Mesodermal cell (in vitro differentiated cells): ENCODE results near the gene EHBP1.

ENCODE experiments used
- H3K27ac ChIP-seq: 2 replicates; pipeline ENCODE4 v1.7.0; 2013; ENCODE audit warnings: mild to moderate bottlenecking, low read depth, low read length, moderate library complexity; ENCODE audit not compliant: severe bottlenecking
- H3K36me3 ChIP-seq: 2 replicates; pipeline ENCODE4 v1.7.1; 2013; ENCODE audit warnings: mild to moderate bottlenecking, low read length, moderate library complexity; ENCODE audit not compliant: control insufficient read depth, insufficient read depth
- H3K4me1 ChIP-seq: one replicate; pipeline ENCODE4 v1.7.1; 2013; ENCODE audit warnings: mild to moderate bottlenecking, low read length; ENCODE audit not compliant: insufficient read depth, control insufficient read depth, poor library complexity, severe bottlenecking
- H3K4me3 ChIP-seq: 2 replicates; pipeline ENCODE4 v1.7.0; 2013; ENCODE audit warnings: low read length, control low read depth, mild to moderate bottlenecking; ENCODE audit not compliant: insufficient read depth, poor library complexity, severe bottlenecking; ENCODE audit errors: extremely low read depth
- H3K9me3 ChIP-seq: 2 replicates; pipeline ENCODE4 v1.7.1; 2013; ENCODE audit warnings: mild to moderate bottlenecking, low read length, moderate library complexity; ENCODE audit not compliant: control insufficient read depth
- WGBS, 2 experiments: methylation state at CpG; one replicate each; pipeline ENCODE4 v1.1.5; 2013; ENCODE audit warnings: missing lambda C conversion rate in 2 of 2; ENCODE audit not compliant: insufficient coverage in 2 of 2; 5-methylcytosine and 5-hydroxymethylcytosine counted together

EHBP1 gene

DNA sequence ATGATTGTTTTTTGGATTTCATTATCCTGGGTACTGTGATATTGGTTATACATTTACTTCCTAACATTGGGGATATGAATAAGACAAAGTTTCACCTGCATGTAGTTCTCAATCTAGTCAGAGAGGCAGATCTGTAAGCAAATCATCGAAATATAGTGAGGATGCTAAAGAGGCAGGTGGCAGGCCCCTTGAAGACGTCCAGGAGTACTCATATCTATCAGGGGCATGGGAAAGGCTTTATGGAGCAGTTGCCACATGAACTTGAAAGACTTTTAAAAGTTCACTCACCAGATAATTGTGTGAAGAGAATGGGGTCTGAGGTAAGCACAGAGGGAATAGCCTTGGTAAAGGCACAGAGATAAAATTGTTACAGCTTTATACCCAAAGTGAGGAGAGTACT, 78.8 kb downstream of the EHBP1 start:
- no peaks in the 10 kb centered on the region for H3K4me1 ChIP-seq
- H3K27ac ChIP-seq: no peak overlapping the region
- no peak overlapping the region for H3K4me3 ChIP-seq
- no peaks in the 10 kb centered on the region for H3K9me3 ChIP-seq
- WGBS, 2 experiments: 42% methylated on average over 2 of the region's 2 CpGs
- H3K36me3 ChIP-seq: no peaks in the 10 kb centered on the region

DNA sequence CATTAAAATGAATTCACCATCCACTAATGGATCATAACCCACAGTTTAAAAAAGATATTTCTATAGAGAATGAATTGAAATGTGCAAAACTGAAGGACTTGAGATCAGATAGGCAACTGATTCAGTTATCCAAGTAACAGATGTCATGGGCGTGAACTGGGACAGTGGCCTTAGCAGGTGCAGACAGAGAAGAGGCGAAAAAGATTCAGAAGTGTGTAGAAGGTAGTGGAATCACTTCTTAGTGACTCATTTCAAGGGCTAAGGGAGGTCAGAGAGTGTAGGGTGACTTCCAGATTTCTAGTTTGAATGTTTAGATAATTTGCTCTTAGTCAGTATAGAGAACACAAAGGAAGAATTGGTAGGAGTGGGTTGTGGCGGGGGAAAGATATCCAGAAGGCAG, 79.7 kb downstream of the EHBP1 start:
- 100% methylated on average over 2 of the region's 3 CpGs for WGBS, 2 experiments
- H3K36me3 ChIP-seq: no peaks in the 10 kb centered on the region
- no peaks in the 10 kb centered on the region for H3K4me1 ChIP-seq
- no peak overlapping the region for H3K27ac ChIP-seq
- H3K4me3 ChIP-seq: no peak overlapping the region
- H3K9me3 ChIP-seq: no peaks in the 10 kb centered on the region

DNA sequence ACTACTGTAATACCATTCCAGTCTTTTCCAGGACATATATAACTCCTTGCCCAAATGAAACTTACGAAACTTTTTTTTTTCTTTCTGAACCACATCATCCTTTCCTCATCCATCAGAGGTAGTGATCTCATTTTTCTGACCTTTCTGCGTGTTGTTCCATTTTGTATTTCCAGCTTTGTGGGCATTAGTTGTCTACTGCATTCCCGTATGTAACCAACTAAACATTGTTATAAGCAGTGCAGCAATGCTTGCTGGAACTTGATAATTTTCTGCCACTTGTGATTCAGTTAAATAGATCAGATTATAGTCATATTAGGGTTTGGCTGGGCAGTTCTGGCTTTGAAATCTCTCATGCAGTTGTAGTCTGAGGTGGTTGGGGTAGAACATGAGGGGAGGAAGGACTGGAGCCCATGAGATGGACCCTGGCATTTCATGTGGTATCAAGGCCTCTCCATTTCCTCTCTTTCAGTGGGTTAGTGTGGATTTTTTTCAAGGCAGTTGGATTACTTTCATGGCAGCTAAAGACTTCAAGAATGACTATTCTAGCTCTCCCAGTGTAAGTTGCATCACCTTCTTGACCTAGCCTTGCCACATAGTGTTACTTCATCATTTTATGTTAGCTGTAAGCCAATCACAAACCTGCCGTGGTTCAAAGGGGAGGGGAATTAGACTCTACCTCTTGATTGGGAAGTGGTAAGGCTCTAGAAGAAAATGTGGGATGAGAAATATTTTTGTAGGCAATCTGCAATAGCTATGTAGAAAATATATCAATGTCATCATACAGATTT, 80.5 kb downstream of the EHBP1 start:
- H3K4me3 ChIP-seq: no peak overlapping the region
- H3K27ac ChIP-seq: no peak overlapping the region
- no peaks in the 10 kb centered on the region for H3K36me3 ChIP-seq
- no peaks in the 10 kb centered on the region for H3K4me1 ChIP-seq
- WGBS, 2 experiments: 91 to 100% methylated on average over 2 of the region's 4 CpGs
- no peaks in the 10 kb centered on the region for H3K9me3 ChIP-seq

DNA sequence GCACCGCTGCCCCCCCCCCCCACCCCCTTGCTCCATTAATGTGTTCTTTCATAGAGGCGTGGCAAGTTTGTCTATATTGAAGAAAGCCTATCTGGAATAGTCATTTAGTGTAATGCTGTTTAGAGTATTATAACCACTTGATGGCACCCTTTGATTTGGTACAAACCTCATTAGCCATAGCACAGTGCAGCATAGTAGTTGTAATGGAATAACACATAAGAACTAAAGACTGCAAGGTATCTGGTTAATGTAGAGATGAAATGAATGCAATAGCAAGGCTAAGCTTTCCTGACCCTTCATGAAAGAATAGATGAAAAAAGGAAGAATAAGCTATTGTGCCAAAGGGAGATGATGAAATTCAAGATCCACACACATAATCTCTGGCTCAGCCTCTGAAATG, 81.9 kb downstream of the EHBP1 start:
- no peaks in the 10 kb centered on the region for H3K36me3 ChIP-seq
- no peaks in the 10 kb centered on the region for H3K4me1 ChIP-seq
- no peak overlapping the region for H3K27ac ChIP-seq
- H3K9me3 ChIP-seq: no peaks in the 10 kb centered on the region
- WGBS, 2 experiments: no CpG with 5 or more reads among the region's 2 CpGs
- no peak overlapping the region for H3K4me3 ChIP-seq

DNA sequence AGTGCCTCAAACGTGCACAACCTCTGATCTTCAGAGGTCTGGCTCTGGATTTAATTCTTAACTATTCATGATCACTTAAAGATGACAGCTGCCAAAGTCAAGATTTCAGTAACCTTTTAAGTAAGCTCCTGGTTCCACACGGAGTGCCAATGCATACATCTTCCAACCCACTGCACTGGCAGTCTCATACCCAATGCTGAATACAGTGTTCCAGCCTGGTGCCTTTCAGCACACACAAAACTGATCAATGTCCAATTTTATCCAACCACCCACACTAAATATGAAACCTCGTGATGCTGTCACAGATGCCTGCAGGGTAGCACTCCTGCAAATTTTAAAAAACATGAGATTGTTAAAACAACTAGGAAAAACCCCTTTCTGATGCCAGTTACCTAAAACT, 84.0 kb downstream of the EHBP1 start:
- WGBS, 2 experiments: 83 to 84% methylated on average over 2 to 3 of the region's 3 CpGs
- Histone ChIP-seq H3K36me3 (no peaks in the 10 kb centered on the region), H3K27ac (no peak overlapping the region), H3K4me3 (no peak overlapping the region), H3K4me1 (no peaks in the 10 kb centered on the region), H3K9me3 (no peaks in the 10 kb centered on the region)

DNA sequence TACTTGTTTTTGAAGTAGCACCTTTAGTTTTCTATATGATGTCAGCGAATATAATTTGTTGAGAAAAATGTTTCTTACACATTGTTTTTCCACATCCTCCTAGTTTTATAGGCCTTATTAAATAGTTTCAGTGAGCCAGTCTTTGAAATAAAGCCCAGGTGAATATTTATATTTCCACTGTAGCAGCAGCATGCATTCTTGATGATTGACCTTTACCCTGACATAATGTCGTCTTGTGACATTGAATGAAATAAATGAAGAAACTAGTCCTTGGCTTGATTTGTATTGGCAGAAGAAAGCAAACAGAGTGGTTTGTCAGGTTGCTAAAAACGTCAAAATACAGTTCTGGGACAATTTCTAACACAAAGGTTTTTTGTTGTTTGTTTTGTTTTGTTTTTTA, 84.4 kb downstream of the EHBP1 start:
- H3K4me1 ChIP-seq: no peaks in the 10 kb centered on the region
- no peak overlapping the region for H3K27ac ChIP-seq
- no peaks in the 10 kb centered on the region for H3K36me3 ChIP-seq
- no peak overlapping the region for H3K4me3 ChIP-seq
- no peaks in the 10 kb centered on the region for H3K9me3 ChIP-seq
- 61 to 85% methylated on average over 2 of the region's 3 CpGs for WGBS, 2 experiments

DNA sequence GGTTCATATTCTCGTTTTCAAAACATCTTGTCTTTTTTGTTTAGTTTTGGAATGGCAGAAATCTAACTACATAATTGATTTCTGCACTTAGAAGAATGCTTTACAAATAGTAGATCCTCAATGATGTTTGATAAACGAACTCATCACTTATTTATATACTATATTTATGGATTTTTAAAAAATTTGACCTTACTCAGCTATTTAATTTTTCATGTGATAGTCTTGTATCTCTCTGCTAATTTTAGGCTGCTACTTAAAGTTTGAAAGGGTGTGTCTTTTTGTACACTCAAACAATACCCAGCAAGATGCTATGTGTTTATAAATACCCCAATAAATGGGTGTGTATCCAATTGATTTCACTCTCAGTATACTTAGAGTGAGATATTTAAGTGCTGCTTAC, 86.9 kb downstream of the EHBP1 start:
- H3K27ac ChIP-seq: no peak overlapping the region
- H3K4me1 ChIP-seq: no peaks in the 10 kb centered on the region
- no peaks in the 10 kb centered on the region for H3K36me3 ChIP-seq
- no CpG with 5 or more reads among the region's 2 CpGs for WGBS, 2 experiments
- H3K9me3 ChIP-seq: no peaks in the 10 kb centered on the region
- no peak overlapping the region for H3K4me3 ChIP-seq

DNA sequence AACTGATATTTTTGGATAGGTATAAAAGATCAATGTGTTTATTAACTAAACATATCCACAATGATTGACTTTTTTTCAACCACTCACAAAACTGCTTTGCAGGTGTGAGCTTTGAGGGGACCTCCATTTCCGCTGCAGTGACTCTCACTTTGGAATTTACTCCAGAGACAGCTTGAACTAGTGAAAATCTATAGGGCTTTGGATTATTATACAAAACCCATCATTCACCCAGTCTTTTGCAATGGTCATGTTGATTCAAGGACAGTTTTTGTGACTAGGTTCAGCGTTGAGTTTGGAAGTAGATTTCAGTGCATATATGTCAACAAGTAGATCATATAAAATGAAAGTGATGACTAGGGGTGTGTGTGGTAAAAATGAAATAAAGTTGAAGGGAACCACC, 87.7 kb downstream of the EHBP1 start:
- Histone ChIP-seq H3K9me3 (no peaks in the 10 kb centered on the region), H3K4me3 (no peak overlapping the region), H3K27ac (no peak overlapping the region), H3K36me3 (no peaks in the 10 kb centered on the region), H3K4me1 (no peaks in the 10 kb centered on the region)
- 80% methylated on average over 1 of the region's 2 CpGs; no CpG with 5 or more reads in 1 of the 2 experiments for WGBS, 2 experiments

DNA sequence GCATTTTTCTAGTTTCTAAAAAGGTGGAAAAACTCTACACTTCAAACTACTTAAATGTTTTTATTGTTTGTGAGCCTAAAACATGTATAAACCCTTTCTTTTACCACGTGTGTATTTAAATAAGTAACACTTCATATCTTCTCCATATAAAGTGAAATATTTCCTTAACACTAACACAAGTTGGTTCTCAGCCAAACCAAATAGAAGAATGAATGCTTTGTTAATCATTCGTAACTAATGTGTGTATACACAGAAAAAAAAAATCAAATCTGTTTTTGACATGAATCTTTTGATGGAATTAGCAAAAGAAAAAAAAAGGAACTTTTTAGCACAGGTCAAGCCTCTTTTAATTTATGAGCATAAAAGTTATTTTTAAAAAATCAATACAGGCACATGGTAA, 89.3 kb downstream of the EHBP1 start:
- WGBS, 2 experiments: no CpG with 5 or more reads among the region's 2 CpGs

DNA sequence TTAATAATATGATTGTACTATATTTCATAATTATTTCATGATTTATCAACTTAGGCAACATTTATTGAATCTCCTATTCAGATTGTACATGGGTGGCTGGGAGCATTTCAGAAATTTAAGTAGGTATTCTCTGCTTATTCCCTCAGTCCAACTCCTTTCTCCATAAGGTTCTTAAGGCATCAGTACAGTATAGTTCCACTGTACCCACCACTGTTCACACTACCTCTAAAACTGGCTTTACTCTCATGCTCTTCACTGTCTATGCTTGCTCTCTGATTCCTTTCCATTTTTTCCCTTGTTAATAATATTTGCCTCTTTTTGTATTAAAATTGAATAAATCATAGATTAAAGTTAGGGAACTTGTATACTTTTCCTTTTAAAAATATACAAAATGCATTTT, 89.8 kb downstream of the EHBP1 start:
- H3K27ac ChIP-seq: no peak overlapping the region
- H3K9me3 ChIP-seq: no peaks in the 10 kb centered on the region

More for the DNA sequence above, 89.3 kb downstream of the EHBP1 start:
- Histone ChIP-seq H3K9me3 (no peaks in the 10 kb centered on the region), H3K4me3 (no peak overlapping the region), H3K4me1 (no peaks in the 10 kb centered on the region), H3K36me3 (no peaks in the 10 kb centered on the region), H3K27ac (no peak overlapping the region)

DNA sequence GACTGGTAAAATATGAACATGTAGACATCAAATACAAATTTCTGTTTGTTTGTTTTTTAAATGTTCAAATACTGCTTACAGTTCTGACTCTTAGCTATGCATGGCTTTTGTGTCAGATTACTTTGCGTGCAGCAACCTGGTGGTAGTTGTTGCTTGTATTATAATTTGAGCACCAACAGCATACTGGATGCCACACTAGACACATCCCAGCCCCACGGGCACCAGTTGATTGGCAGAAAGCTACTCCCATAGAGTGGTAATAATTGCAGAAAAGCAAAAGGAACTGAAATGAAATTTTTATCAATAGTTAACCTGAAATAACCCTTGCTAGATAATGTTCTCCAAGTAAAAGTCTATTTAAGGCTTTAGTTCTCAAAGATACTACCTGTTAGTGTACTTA, 91.6 kb downstream of the EHBP1 start:
- no CpG with 5 or more reads among the region's 2 CpGs for WGBS, 2 experiments
- Histone ChIP-seq H3K27ac (no peak overlapping the region), H3K4me1 (no peaks in the 10 kb centered on the region), H3K4me3 (no peak overlapping the region), H3K36me3 (no peaks in the 10 kb centered on the region), H3K9me3 (no peaks in the 10 kb centered on the region)

More for the DNA sequence above, 89.8 kb downstream of the EHBP1 start:
- Histone ChIP-seq H3K4me1 (no peaks in the 10 kb centered on the region), H3K4me3 (no peak overlapping the region), H3K36me3 (no peaks in the 10 kb centered on the region)
